ENCODE measurements around the gene CLCA1.

DNA sequence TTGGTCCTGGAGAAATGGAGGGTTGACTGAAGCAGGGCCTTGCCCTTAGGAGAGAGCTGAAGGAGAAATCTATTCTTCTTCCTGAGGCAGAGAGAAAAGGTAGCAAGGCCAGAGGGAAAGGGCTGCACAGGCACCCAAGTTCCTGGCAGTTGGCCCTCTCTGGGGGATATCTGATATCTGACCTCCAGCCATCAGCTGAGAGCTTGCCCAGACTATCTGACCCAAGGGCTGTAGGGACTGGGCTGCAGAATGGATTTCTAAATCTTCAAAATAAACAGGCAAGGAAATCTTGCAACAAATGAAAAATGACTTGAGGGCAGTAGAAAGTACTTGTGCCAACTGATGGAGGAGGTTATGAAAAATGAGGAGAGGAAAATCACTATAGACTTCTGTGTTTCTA is 45.3 kb upstream of the CLCA1 start:
- no peak for TF ChIP-seq EP300 (IDR thresholded peaks at IDR 0.05; ENCODE audit: borderline replicate concordance in 1 of 2, low read depth in 1 of 2, low read length in 1 of 2)
- no peak for TF ChIP-seq POLR2AphosphoS5 (IDR thresholded peaks at IDR 0.05; ENCODE audit: low read depth, low read length)
- no peak for TF ChIP-seq GABPA (IDR thresholded peaks at IDR 0.05; ENCODE audit: low read depth)
- TF ChIP-seq, protein P1, sequence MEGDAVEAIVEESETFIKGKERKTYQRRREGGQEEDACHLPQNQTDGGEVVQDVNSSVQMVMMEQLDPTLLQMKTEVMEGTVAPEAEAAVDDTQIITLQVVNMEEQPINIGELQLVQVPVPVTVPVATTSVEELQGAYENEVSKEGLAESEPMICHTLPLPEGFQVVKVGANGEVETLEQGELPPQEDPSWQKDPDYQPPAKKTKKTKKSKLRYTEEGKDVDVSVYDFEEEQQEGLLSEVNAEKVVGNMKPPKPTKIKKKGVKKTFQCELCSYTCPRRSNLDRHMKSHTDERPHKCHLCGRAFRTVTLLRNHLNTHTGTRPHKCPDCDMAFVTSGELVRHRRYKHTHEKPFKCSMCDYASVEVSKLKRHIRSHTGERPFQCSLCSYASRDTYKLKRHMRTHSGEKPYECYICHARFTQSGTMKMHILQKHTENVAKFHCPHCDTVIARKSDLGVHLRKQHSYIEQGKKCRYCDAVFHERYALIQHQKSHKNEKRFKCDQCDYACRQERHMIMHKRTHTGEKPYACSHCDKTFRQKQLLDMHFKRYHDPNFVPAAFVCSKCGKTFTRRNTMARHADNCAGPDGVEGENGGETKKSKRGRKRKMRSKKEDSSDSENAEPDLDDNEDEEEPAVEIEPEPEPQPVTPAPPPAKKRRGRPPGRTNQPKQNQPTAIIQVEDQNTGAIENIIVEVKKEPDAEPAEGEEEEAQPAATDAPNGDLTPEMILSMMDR (IDR thresholded peaks at IDR 0.05) = no peak
- TF ChIP-seq MXI1 (IDR thresholded peaks at IDR 0.05; ENCODE audit: low read depth, low read length) = no peak
- TF ChIP-seq, protein P2, sequence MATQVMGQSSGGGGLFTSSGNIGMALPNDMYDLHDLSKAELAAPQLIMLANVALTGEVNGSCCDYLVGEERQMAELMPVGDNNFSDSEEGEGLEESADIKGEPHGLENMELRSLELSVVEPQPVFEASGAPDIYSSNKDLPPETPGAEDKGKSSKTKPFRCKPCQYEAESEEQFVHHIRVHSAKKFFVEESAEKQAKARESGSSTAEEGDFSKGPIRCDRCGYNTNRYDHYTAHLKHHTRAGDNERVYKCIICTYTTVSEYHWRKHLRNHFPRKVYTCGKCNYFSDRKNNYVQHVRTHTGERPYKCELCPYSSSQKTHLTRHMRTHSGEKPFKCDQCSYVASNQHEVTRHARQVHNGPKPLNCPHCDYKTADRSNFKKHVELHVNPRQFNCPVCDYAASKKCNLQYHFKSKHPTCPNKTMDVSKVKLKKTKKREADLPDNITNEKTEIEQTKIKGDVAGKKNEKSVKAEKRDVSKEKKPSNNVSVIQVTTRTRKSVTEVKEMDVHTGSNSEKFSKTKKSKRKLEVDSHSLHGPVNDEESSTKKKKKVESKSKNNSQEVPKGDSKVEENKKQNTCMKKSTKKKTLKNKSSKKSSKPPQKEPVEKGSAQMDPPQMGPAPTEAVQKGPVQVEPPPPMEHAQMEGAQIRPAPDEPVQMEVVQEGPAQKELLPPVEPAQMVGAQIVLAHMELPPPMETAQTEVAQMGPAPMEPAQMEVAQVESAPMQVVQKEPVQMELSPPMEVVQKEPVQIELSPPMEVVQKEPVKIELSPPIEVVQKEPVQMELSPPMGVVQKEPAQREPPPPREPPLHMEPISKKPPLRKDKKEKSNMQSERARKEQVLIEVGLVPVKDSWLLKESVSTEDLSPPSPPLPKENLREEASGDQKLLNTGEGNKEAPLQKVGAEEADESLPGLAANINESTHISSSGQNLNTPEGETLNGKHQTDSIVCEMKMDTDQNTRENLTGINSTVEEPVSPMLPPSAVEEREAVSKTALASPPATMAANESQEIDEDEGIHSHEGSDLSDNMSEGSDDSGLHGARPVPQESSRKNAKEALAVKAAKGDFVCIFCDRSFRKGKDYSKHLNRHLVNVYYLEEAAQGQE (IDR thresholded peaks at IDR 0.05; ENCODE audit: low read depth, low read length) = no peak
- TF ChIP-seq, protein P3, sequence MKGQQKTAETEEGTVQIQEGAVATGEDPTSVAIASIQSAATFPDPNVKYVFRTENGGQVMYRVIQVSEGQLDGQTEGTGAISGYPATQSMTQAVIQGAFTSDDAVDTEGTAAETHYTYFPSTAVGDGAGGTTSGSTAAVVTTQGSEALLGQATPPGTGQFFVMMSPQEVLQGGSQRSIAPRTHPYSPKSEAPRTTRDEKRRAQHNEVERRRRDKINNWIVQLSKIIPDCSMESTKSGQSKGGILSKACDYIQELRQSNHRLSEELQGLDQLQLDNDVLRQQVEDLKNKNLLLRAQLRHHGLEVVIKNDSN (IDR thresholded peaks at IDR 0.05; ENCODE audit: borderline replicate concordance, low read depth) = no peak

All from SK-N-SH (cell line).